HepG2 (cell line): ENCODE data around the gene RMRP. TPM values are rescaled to one million over a fixed set of nuclear protein-coding genes. Genes with fewer than 3 reads are reported as not detected.

Source experiments
- BCLAF1 ChIP-seq: fragments of 450-650 bp; IDR thresholded peaks from 2 replicates; pipeline ENCODE4 v1.6.1; 2017; ENCODE audit warnings: mild to moderate bottlenecking
- CREM ChIP-seq, 2 experiments: sonication (generic) in 1 of 2; formaldehyde crosslinking in 1 of 2; IDR thresholded peaks; 2 replicates each; pipeline versions ENCODE4 v1.4.0 to v1.6.1; 2016 to 2020; ENCODE audit warnings: antibody characterized with exemption in 1 of 2, mild to moderate bottlenecking in 1 of 2, missing genetic modification reagents in 1 of 2
- HNRNPUL1 ChIP-seq: fragments of 200-400 bp; formaldehyde crosslinking; IDR thresholded peaks from 2 replicates; pipeline ENCODE4 v1.6.1; 2017; ENCODE audit warnings: low read depth, mild to moderate bottlenecking, low read length, moderate library complexity
- IRX3 ChIP-seq: sonication (generic); formaldehyde crosslinking; IDR thresholded peaks from 2 replicates; pipeline ENCODE4 v1.8.1; 2023; ENCODE audit warnings: mild to moderate bottlenecking, low read depth, missing genetic modification reagents, borderline replicate concordance
- KDM3A ChIP-seq: IDR thresholded peaks from 2 replicates; pipeline ENCODE4 v1.6.1; 2018; ENCODE audit warnings: low read depth, missing compliant biosample characterization
- PBX2 ChIP-seq: IDR thresholded peaks from 2 replicates; pipeline ENCODE4 v1.6.1; 2016; ENCODE audit warnings: control low read depth
- SSRP1 ChIP-seq: IDR thresholded peaks from 2 replicates; pipeline ENCODE4 v1.6.1; 2016; ENCODE audit warnings: control low read depth
- STAG1 ChIP-seq: sonication (generic); formaldehyde crosslinking; IDR thresholded peaks from 2 replicates; pipeline ENCODE4 v1.4.0; 2020; ENCODE audit warnings: missing genetic modification reagents
- TCF7L2 ChIP-seq: IDR thresholded peaks from 2 replicates; pipeline ENCODE4 v1.6.1; 2011; ENCODE audit warnings: mild to moderate bottlenecking, low read depth, low read length, moderate library complexity
- ZFP1 ChIP-seq: IDR thresholded peaks from 2 replicates; pipeline ENCODE4 v1.6.1; 2016
- ZMYM3 ChIP-seq: sonication (generic); formaldehyde crosslinking; IDR thresholded peaks from 2 replicates; pipeline ENCODE4 v1.5.1; 2020; ENCODE audit warnings: mild to moderate bottlenecking, missing genetic modification reagents
- ZNF407 ChIP-seq: sonication (generic); formaldehyde crosslinking; IDR thresholded peaks from one replicate; pipeline ENCODE4 v1.5.1; 2020; ENCODE audit warnings: mild to moderate bottlenecking, missing genetic modification reagents; ENCODE audit errors: not compliant biosample characterization
- ZNF549 ChIP-seq: sonication (generic); formaldehyde crosslinking; IDR thresholded peaks from 2 replicates; pipeline ENCODE4 v1.5.0; 2020; ENCODE audit warnings: missing genetic modification reagents
- ZNF629 ChIP-seq: sonication (generic); formaldehyde crosslinking; conservative IDR thresholded peaks from 2 replicates; pipeline ENCODE4 v1.5.0; 2020; ENCODE audit warnings: missing genetic modification reagents
- ZUFSP ChIP-seq: sonication (generic); formaldehyde crosslinking; IDR thresholded peaks from 2 replicates; pipeline ENCODE4 v1.9.0; 2021; ENCODE audit warnings: missing genetic modification reagents, mild to moderate bottlenecking, borderline replicate concordance
- polyA plus RNA-seq, 8 experiments: library from polyadenylated mRNA; depleted of rRNA in 3 of 8; stranded (reverse) in 7 of 8; unstranded in 1 of 8; fragments of >200 nt; fragmentation: Illumina TruSeq in 4 of 8; extraction: Trizol in 4 of 8; gene quantifications; 2 replicates each; pipeline versions ENCODE4 v1.2.1 to v1.2.3, GENCODE V29; 2011 to 2016; ENCODE audit warnings: low read depth in 4 of 8, missing spikeins in 1 of 8, mixed read lengths in 1 of 8; ENCODE audit not compliant: insufficient read depth in 1 of 8
- total RNA-seq, 5 experiments: library from RNA; depleted of rRNA; stranded (reverse); fragments of >200 nt; fragmentation: Illumina TruSeq; extraction: Trizol; gene quantifications; 2 replicates each; pipeline ENCODE4 v1.2.3, GENCODE V29; 2016; ENCODE audit warnings: low read depth in 1 of 5

RMRP gene
- total and polyA plus RNA-seq, 2 of the 13 experiments (the other 11 are each of a cell fraction or from before 2014, with no cell fraction given), result 51.4 to 4,025 TPM

- TF ChIP-seq KDM3A (CRISPR knock-in tag) (no peak), TCF7L2 (no peak), ZFP1 (CRISPR knock-in tag) (peak; percentile 72; the same call in 1 of the 2 replicates), ZNF629 (peak; percentile 31; the same call in 1 of the 2 replicates), ZUFSP (CRISPR knock-in tag) (no peak), ZNF549 (no peak), IRX3 (CRISPR knock-in tag) (no peak), BCLAF1 (no peak), SSRP1 (no peak), ZMYM3 (CRISPR knock-in tag) (peak; percentile 75), STAG1 (no peak), ZNF407 (CRISPR knock-in tag) (no peak), PBX2 (no peak), HNRNPUL1 (no peak), CREM (IDR thresholded peaks at IDR 0.05) (peak; percentile 28; the same call in 1 of the 2 replicates), CREM (CRISPR knock-in tag; IDR thresholded peaks at IDR 0.05) (no peak)
These were observed 11.7 kb upstream of the RMRP start (continued) for GRCh38 chr9:35669331-35670145.
